ENCODE results near the gene LTBP1.

LTBP1 gene

GRCh38 chr2:32932825-32933755, 13.7 kb upstream of the LTBP1 start:
- no peak for DNase-seq (ENCODE audit: low read depth in 2 of 2)

GRCh38 chr2:32933756-32934095, 13.0 kb upstream of the LTBP1 start:
- DNase-seq (ENCODE audit: low read depth in 2 of 2), result no peak

- DNase-seq (ENCODE audit: low read depth in 2 of 2), result no peak
Measured at GRCh38 chr2:32937602-32938448, 8.9 kb upstream of the LTBP1 start.

- DNase-seq (ENCODE audit: low read depth in 2 of 2), result no peak
Measured at GRCh38 chr2:32938934-32939333, 7.8 kb upstream of the LTBP1 start.

- no peak for DNase-seq (ENCODE audit: low read depth in 2 of 2)
Measured at GRCh38 chr2:32940316-32940997, 6.3 kb upstream of the LTBP1 start.

DNA sequence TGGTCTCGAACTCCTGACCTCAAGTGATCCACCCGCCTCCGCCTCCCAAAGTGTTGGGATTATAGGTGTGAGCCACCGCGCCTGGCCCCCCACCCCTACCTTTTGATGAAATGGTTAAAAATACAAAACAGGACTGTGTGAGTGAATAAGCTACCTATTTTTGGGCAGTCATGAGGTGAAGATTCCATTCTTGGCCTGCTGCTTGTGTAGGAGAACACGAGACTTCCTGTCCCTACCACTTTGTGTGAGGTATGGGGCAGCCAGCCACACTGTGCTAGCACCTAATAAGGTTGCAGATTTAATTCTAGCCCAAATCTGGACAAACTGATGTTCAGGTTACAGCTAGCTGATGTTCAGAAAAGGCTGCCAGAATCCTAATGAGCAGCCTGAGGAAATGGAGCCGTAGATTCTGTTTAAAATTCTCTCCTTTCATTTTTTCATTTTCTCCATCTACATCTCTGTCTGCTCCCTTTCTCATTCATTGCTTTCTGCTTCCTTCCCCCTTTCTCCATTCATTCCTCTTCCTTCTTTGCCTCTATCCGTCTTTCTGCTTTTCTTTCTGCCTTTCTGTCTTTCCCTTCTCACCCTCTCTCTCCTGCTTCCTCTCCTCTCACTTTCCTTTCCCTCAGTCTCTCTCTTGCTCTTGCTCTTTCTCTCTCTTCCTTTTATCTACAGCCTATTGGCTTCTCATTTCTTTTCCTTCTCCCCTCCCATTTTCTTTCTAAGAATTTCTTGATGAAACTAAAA, 4.6 kb upstream of the LTBP1 start:
- DNase-seq (ENCODE audit: low read depth in 2 of 2), result no peak

DNA sequence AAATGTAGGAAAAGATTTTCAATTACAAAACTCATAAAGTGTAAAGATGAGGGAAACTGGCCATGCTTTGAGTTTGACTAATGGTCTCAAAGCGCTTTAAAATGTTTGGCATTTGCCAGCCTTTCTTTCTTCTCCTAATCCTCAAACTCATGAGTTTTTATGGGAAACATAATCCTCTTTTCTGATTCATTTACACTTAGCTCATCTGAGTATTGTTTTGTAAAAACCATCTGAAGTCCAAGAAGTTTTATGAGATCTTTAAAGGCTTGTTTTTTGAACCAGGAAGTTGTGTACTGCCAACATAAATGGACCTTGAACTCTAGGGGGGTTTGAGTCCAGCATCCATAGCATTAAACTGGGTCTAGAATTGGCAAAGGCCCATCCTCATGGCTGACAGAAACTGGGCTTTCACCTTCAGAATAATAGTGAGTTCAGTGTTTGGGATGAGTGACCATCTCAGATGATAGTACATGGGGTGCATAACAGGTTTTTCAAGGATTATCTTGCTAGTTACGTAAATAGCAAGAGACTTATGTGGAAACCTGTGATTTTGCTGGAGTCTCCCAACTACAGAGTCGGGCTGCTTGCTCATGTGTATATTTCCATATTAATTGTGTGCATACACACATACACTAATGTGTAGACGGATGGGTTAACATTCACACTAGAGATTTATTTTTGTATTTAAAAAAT, 3.8 kb upstream of the LTBP1 start:
- no peak for DNase-seq (ENCODE audit: low read depth in 2 of 2)

- no peak for DNase-seq (ENCODE audit: low read depth in 2 of 2)
Measured at GRCh38 chr2:32945286-32945685, 1.5 kb upstream of the LTBP1 start.

- peak in 1 of 2 donors; percentile 9 for DNase-seq (ENCODE audit: low read depth in 2 of 2)
Measured at GRCh38 chr2:32947076-32947483, 327 bp downstream of the LTBP1 start.

DNA sequence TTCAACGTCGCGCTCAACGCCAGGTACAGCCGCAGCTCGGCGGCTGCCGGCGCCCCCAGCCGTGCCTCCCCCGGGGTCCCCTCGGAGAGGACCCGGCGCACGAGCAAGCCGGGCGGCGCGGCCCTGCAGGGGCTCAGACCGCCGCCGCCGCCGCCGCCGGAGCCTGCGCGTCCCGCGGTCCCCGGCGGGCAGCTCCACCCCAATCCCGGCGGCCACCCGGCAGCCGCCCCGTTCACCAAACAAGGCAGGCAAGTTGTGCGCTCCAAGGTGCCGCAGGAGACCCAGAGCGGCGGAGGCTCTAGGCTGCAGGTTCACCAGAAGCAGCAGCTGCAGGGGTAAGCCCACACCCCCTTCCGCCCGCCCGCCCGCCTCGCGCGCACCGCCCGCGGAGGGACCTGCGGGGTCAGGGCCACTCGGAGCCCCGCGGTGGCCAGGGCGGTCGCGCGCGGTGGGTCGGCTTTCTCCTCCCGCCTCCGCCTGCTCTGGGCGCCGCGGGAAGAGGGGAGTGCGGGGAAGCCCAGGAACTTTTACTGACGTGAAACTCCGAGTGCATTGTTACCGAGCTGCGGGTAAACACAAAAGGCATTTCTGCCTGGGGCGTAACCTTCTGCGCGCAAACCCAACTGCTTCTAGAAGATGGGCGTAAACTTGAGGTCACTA, 861 bp downstream of the LTBP1 start:
- DNase-seq (ENCODE audit: low read depth in 2 of 2), result peak in 1 of 2 donors; percentile 7

DNA sequence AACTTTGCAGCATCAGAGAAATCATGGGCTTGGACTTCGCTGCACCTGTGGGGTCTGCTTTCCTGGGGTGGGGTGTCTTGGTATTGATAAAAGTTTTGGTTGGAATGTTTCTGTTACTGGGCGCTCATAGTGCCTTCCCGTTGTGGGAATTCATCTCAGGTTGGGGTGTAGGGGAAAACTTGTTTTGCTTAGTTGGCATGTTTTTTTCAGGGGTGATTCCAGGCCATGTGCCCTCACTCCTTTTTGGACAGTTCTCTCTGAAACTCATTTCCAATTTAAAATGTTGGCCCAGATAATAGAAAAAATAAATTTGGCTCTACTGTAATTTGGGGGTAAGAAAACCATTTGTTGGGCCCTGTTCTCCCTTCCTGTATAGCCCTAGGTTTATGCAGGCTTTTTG, 1.5 kb downstream of the LTBP1 start:
- no peak for DNase-seq (ENCODE audit: low read depth in 2 of 2)

- DNase-seq (ENCODE audit: low read depth in 2 of 2), result no peak
Measured at GRCh38 chr2:32949260-32949659, 2.5 kb downstream of the LTBP1 start.

DNA sequence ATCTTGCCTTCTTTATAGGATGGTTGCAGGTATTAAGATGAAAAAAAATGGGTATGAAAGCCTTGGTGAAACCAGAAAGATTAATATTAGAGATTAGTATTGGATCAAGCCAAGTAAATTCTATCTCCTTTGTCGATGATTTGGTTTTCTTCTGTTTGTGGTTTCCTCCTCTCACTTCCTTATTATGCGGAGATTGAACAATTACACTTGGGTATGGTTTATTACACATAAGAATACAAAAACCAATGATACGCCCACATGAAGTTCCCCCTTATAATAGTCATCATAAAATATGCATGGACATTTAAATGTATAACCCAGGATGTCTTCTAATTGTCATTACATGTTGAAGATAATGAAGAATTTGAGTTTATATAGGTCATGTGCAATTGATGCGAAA, 4.9 kb downstream of the LTBP1 start:
- DNase-seq (ENCODE audit: low read depth in 2 of 2), result no peak

DNA sequence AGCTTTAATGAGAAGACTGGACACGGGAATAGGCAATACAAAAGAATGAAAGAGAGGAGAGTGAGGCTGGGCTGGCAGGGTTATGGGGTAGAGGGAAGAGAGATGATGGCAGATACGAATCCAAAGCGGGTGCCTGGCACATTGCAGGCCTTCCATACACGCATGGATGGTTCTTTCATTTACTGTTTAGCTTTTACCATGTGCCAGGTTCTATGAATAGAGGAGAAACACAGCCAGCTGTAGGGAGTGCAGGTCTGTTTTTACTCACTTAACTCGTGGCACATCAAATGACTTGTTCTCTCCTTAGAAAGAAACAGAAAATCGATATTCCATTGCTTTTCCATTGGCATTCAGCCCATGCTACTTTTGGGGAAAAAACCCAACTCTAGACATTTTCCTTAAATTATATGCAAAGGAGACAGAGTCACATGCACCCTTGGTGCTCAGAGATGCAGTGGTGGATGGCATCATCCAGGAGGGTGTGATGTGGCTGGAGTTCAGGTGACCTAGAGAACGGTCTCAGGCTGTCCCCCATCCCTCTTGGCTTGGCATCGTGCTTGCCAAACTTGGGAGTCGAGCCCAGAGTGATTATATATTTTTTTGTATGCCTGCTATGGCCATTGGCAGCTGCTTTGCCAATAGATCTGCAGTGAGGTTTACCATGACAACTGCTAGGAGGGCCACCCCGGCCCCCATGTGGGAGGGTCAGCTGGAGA, 6.2 kb downstream of the LTBP1 start:
- DNase-seq (ENCODE audit: low read depth in 2 of 2), result no peak

DNA sequence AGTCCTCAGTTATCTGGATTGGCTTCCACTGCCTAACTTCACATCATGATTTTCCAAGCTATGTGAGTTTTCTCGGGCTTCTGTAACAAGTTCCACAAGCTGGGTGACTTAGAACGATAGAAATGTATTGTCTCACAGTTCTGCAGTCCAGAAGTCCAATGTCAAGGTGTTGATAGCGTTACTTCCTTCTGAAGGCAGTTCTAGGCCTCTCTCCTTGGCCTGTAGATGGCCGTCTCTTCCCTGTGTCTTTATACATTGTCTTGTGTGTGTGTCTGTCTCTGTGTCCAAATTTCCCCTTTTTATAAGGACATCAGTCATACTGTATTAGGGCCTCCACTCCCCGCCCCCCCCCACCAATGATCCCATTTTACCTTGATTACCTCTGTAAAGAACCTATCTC, 7.5 kb downstream of the LTBP1 start:
- no peak for DNase-seq (ENCODE audit: low read depth in 2 of 2)

GRCh38 chr2:32958821-32959220, 12.1 kb downstream of the LTBP1 start:
- DNase-seq (ENCODE audit: low read depth in 2 of 2), result no peak

DNA sequence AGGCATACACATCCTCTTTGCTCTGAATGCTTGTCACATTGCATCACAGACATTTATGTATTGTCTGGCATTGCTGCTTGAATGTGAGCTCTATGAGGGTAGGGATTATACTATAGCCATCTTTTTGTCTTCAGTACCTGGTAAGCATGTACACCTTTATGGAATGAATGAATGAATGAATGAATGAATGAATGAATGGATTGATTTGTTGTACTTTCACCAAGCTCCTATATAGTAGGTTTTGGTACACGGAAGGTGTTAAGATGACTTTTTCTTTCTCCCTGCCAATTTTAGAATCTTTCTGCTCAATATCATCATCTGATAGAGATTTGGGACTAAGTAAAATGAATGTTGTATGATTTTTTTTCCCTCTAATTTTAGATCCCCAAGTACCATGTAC, 13.5 kb downstream of the LTBP1 start:
- no peak for DNase-seq (ENCODE audit: low read depth in 2 of 2)

- DNase-seq (ENCODE audit: low read depth in 2 of 2), result no peak
Measured at GRCh38 chr2:32960647-32961403, 14.1 kb downstream of the LTBP1 start.

- DNase-seq (ENCODE audit: low read depth in 2 of 2), result no peak
Measured at GRCh38 chr2:32962690-32963089, 15.9 kb downstream of the LTBP1 start.

All from stimulated activated CD4-positive, alpha-beta T cell treated with anti-CD3 and anti-CD28 coated beads, Interleukin-1b, Interleukin-23, amount 100 ng/mL, for 4 hours (primary cell).